Endothelial cell of umbilical vein (primary cell): ENCODE results near the gene APRT.

Source experiments
- CTCF ChIP-seq, 2 donors: IDR thresholded peaks; 1 replicate in 1 of 2; 2 replicates in 1 of 2; pipeline ENCODE4 v1.5.1; 2011; ENCODE audit warnings: low read length in 2 of 2, mild to moderate bottlenecking in 2 of 2, moderate library complexity in 2 of 2, control low read depth in 1 of 2, inconsistent platforms in 1 of 2, low read depth in 1 of 2; ENCODE audit not compliant: insufficient read depth in 1 of 2; ENCODE audit errors: extremely low read depth in 1 of 2
- EZH2 ChIP-seq: IDR thresholded peaks from 2 replicates; pipeline ENCODE4 v1.6.1; 2012; ENCODE audit warnings: borderline replicate concordance, low read depth, mild to moderate bottlenecking, moderate library complexity, low read length, inconsistent platforms; ENCODE audit not compliant: severe bottlenecking
- JUN ChIP-seq: IDR thresholded peaks from 2 replicates; pipeline ENCODE4 v1.6.1; 2011; ENCODE audit warnings: borderline replicate concordance, low read depth; ENCODE audit not compliant: insufficient read length, insufficient read depth
- POLR2A ChIP-seq: IDR thresholded peaks from 2 replicates; pipeline ENCODE4 v1.6.1; 2012; ENCODE audit warnings: low read depth, mild to moderate bottlenecking, control low read depth, low read length

GRCh38 chr16:88837806-88838205 lies 26.1 kb upstream of the APRT start:
- TF ChIP-seq CTCF (IDR thresholded peaks at IDR 0.05; ENCODE audit: extremely low read depth in 1 of 2, insufficient read depth in 1 of 2, low read depth in 1 of 2, low read length in 2 of 2) = no peak
- no peak for TF ChIP-seq POLR2A
- no peak for TF ChIP-seq EZH2
- TF ChIP-seq JUN = no peak
